MM.1S (cell line): Measurements from ENCODE around the gene TMEM63B.

Experiments used
- CTCF ChIP-seq: fragments of 300-600 bp; sonication (generic); IDR thresholded peaks from 2 replicates; pipeline ENCODE4 v1.5.1; 2016; ENCODE audit warnings: antibody characterized with exemption, low read length, mixed read lengths
- EZH2 ChIP-seq: fragments of 300-600 bp; sonication (generic); optimal IDR thresholded peaks from 2 replicates; pipeline ENCODE3; 2017; ENCODE audit warnings: low read depth, mild to moderate bottlenecking, antibody characterized with exemption, low read length, mixed read lengths

- TF ChIP-seq CTCF (peak; percentile 72), EZH2 (no peak)
Measured at GRCh38 chr6:44100088-44100550, 27.2 kb upstream of the TMEM63B start.
